PFSK-1 (cell line): ENCODE results near the gene STK35.

Source experiments
- FOXP2 ChIP-seq: optimal IDR thresholded peaks from 2 replicates; pipeline ENCODE3; 2011; ENCODE audit warnings: borderline replicate concordance, control low read depth, inconsistent platforms; ENCODE audit not compliant: insufficient read depth; ENCODE audit errors: extremely low read length, extremely low read depth
- POLR2AphosphoS5 ChIP-seq: IDR thresholded peaks from 2 replicates; pipeline ENCODE4 v1.6.1; 2012; ENCODE audit warnings: low read depth, mild to moderate bottlenecking, control low read depth, low read length, moderate library complexity
- TAF1 ChIP-seq: IDR thresholded peaks from 2 replicates; pipeline ENCODE4 v1.6.1; 2012; ENCODE audit warnings: low read length, control low read depth, borderline replicate concordance; ENCODE audit not compliant: insufficient read depth
- TF ChIP-seq, protein P1 (sequence below), 2 experiments: IDR thresholded peaks; 2 replicates each; pipeline versions ENCODE4 v1.6.1 to v1.8.0; 2011 to 2012; ENCODE audit warnings: low read depth in 2 of 2, low read length in 2 of 2, control low read depth in 1 of 2, inconsistent platforms in 1 of 2, mild to moderate bottlenecking in 1 of 2, moderate library complexity in 1 of 2; ENCODE audit not compliant: insufficient read depth in 1 of 2

DNA sequence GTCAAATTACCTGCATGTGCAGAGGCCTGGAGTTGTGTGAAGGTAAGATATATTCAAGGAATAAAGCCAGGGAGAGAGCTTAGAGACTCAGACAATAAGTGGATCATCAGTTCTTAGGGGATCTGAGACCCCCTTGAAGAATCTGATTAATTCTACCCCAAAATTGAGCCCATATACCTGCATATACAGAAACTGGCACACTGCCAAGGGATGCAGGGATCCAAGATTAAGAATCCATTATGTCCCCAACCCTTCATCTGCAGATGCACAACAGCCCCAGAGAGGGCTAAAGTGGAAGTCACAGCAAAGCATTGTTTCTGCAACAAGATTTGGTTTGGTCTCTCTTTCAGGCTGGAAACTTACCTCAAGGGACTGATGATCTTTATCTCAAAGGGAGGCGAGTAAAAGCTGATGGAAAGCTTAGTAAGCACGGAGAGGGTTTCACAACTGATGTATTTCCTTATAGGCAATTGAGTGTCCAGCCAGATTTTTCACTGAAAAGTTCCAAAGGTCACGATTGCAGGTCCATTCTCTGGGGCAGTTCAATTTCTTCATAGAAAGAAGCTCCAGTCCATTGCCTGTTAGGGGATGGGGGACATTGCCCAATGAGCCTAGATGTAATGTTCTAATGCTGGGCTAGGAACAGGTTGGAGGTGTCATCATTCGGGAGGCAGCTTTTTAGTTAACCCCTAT lies 20.9 kb upstream of the STK35 start:
- TF ChIP-seq POLR2AphosphoS5: no peak
- TF ChIP-seq, protein P1, sequence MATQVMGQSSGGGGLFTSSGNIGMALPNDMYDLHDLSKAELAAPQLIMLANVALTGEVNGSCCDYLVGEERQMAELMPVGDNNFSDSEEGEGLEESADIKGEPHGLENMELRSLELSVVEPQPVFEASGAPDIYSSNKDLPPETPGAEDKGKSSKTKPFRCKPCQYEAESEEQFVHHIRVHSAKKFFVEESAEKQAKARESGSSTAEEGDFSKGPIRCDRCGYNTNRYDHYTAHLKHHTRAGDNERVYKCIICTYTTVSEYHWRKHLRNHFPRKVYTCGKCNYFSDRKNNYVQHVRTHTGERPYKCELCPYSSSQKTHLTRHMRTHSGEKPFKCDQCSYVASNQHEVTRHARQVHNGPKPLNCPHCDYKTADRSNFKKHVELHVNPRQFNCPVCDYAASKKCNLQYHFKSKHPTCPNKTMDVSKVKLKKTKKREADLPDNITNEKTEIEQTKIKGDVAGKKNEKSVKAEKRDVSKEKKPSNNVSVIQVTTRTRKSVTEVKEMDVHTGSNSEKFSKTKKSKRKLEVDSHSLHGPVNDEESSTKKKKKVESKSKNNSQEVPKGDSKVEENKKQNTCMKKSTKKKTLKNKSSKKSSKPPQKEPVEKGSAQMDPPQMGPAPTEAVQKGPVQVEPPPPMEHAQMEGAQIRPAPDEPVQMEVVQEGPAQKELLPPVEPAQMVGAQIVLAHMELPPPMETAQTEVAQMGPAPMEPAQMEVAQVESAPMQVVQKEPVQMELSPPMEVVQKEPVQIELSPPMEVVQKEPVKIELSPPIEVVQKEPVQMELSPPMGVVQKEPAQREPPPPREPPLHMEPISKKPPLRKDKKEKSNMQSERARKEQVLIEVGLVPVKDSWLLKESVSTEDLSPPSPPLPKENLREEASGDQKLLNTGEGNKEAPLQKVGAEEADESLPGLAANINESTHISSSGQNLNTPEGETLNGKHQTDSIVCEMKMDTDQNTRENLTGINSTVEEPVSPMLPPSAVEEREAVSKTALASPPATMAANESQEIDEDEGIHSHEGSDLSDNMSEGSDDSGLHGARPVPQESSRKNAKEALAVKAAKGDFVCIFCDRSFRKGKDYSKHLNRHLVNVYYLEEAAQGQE (IDR thresholded peaks at IDR 0.05; ENCODE audit: insufficient read depth in 1 of 2, low read depth in 2 of 2, low read length in 2 of 2): no peak
- no peak for TF ChIP-seq TAF1
- TF ChIP-seq FOXP2: no peak
